HG03575 (cell line): Measurements from ENCODE around the gene TMEM132E.

ENCODE experiments used
- ATAC-seq: cut with Tn5 transposase; IDR thresholded peaks from one replicate; pipeline ENCODE4 v1.9.1; 2021; ENCODE audit not compliant: unreplicated experiment, insufficient number of reproducible peaks, low FRiP score; ENCODE audit errors: extremely low read depth

The TMEM132E gene

GRCh38 chr17:34647511-34647910, 68.1 kb downstream of the TMEM132E start:
- ATAC-seq, result no peak

DNA sequence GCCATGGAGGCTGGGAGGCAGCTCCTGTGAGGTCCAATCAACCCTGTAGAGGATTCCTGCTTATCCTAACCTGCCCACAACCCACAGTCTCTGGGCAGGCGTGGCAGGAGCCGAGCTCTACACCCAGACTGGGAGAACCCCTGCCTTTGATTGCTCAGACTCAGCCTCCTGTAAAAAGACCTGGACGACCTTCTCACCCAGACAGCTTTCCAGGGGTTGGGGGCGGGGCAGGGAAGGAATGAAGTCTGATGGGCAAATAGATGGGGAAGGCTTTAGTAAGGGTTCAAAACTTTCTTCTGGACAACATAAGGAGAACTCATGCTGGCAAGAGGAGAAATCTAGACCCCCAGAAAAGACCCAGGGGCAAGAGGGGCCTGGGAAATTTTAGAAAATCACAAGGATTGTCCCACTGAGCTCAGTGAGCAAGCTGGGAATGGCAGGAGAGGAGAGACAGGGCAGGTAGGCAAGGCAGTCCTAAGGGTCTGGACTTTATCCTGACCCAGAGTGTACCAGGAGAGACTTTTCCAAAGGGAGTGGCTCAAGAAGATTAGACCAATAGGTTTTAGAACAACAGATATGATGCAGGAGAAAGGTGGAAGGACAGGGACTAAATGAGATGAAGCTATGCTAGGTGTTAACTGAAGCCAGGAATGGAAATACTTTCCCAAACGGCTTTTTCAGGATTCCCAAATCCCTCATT, 70.8 kb downstream of the TMEM132E start:
- no peak for ATAC-seq

DNA sequence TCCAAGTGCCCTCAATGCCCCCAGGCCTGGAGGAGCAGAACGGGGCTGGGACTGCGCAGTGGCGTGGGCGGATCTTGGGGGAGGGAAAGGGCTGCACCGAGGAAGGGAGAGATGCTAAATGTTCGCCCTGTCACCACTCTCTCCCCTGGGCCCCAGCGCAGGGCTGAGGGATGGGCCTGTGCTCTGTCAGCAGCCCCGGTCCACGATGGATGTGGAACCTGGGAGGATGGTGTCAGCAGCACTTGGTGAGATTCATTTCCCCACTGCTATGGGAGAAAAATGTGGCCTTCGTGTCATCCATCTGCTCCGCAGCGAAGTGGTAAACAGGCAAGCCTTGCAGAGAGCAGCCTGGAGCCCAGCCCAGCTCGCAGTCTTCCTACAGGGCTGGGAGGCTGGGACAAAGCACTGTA, 72.0 kb downstream of the TMEM132E start:
- ATAC-seq, result no peak

GRCh38 chr17:34652021-34652555, 72.7 kb downstream of the TMEM132E start:
- no peak for ATAC-seq

GRCh38 chr17:34653511-34653910, 74.1 kb downstream of the TMEM132E start:
- ATAC-seq, result no peak

DNA sequence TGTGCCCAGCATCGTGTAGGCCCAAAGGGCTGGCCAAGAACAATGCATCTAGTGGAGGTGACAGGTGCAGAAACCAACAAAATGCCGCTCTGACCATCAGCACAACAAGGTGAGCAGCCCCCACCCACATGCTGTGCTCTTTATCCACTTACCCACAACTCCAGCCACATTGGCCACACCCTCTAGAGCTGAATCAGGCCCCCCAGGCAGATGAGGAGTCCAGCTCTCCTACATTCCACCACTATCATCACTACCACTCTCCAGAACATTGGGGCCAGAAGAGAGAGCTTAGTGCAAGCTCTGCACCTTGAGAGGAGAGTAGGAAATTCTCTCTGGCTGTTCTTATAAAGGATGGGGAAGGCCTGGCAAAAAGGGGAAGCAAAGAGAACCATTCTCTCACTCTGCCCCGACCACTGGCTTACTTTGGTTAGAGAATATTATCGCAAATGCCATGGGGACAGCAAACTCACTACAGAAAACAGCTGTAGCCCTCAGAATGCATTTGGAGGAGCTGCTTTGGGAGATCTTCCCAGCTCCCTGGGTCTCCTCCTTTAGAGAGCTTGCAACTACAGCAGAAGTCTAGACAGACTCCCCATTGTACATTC, 75.0 kb downstream of the TMEM132E start:
- ATAC-seq, result no peak

DNA sequence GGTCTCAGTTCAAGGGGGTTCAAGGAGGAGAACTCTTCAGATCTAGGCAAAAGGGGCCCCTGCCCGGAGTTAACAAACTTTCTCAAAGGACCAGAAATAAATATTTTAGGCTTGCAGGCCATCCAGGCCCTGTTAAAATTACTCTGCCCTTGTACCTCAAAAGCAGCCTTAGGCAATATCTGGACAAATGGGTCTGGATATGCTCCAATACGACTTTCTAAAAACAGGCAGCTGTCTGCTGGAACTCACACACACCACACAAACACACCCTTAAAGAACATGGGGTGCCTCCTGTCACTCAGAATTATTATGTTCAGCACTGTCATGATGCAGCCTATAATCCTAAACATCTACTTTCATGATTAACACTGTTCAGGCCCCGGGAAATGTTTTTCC, 75.5 kb downstream of the TMEM132E start:
- ATAC-seq, result no peak

DNA sequence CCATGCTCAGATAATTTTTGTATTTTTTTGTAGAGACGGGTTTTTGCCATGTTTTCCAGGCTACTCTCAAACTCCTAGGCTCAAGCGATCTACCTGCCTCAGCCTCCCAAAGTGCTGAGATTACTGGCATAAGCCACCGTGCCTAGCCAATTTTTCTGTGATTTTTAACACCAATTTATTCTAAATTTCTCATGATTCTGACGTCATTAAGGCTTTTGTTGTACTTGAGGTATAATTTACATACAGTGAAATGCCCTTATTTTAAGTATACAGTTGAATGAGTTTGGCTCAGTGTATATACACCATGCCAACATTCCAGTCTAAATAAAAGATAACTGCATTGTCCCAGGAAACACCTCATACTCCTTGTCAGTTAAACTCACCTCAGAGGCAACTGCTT, 77.4 kb downstream of the TMEM132E start:
- no peak for ATAC-seq

DNA sequence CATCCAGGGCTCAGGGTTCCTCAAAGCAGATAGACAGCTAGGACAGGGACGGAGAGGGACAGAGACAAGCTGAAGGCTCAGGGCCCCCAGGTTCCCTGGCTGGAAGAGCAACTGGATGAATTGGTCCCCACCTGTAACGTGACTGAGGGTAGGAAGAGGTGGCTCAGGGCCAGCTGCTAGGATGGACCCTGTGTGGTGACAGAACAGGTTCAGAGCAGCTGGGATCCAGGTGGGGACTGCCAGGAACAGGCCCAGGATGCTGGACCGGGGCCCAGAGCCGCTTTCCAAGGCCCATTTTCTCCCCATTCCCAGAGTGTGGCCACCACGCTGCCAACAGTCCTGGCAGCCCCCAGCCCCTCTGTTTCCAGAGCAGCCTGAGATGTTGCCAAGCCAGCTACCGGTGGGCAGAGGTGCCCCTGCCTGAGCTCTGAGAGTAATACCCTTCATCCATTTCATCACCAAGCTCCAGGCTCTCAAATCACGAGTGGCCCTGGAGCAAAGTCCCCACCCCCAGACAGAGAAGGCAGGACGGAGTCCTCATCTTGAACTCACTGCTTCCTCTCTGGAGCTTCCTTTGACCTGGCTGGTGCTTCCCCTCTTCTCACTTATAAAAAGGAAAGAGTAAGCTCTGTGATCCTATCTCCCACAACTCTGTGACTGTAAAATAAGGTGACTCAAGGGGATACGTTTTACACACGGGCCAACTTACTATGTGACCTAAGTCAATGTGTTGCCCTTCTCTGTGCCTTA, 79.6 kb downstream of the TMEM132E start:
- no peak for ATAC-seq

DNA sequence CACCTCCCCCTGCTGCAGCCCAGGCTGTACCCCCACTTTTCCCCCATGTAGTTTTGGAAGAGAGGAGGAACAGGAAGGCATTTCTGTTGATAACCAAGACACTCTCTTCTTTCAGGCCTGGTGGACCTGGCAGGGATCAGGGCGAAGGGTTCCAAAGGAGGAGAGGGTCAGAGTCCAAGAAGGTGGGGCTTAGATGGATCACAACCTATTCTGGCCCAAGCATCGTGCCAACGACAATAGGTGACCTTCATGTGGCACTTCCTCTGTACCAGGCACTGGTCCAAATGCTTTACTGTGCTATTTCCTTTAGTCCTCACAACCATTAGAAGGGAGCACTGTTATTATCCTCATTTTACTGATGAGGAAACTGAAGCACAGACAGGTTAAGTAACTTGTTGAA, 84.3 kb downstream of the TMEM132E start:
- ATAC-seq, result no peak

DNA sequence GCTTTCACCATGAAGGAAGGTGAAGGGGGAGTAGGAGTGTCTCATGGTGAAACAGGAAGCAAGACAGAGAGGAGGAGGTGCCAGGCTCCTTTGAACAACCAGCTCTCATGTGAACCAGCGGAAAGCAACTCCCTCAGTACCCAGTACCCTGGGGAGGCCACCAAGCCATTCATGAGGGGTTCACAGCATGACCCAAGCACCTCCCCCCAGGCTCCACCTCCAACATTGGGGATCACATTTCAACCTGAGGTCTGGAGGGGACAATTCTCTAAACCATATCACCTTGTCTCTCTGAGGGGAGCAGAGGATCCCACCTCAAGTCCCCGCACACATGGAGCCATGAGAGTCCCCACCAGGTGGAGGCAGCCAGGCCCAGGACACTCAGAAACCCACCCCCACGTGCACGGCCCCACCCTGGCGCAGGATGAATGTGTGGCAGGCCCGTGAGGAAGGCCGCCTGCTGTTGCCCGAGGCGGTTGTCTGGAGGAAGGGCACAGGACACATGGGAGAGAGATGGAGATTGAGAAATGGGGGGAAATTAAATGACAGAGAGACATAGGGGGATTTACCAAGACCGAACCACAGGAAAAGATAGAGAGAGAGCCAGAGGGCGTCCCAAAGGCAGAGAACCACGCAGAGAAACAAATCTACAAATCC, 85.9 kb downstream of the TMEM132E start:
- no peak for ATAC-seq

GRCh38 chr17:34665819-34666763, 86.7 kb downstream of the TMEM132E start:
- no peak for ATAC-seq

DNA sequence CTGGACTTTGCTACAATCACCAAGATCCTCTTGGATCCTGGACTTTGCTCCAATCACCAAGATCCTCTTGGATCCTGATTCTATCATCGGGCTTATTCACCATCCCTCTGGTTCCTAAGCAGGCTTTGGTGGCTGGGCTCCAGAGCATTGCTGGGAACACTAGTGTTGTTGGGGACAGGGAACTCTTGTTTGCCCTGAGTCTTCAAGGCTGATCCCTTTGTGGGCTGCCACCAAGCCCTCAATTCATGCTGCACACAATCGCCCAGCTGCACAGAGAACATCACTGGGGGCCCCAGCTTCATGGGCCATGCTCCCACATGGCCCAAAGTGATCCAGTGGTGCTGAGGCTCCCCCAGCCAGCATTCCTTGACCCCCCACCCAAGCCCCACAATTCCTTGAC, 88.3 kb downstream of the TMEM132E start:
- ATAC-seq, result no peak

- ATAC-seq, result no peak
These were observed 88.8 kb downstream of the TMEM132E start for GRCh38 chr17:34668206-34668605.

DNA sequence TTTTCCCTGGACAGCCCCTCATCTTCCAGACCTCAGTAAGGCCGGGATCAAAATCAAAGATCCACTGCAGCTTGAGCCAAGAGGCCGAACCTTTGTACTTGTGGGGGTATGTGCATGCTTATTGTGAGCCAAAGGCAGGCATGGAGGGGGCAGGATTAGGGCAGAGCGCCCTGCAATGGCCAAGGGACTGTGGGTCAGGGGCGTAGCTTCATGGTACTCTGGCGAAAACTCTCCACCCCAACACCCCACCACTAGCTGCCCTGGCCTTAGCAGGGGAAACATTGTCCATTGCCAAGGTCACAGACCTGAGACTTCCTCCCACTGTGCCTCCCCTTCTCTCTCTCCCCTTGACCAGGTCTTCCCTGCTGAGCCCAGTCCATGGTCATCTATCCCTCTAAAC, 90.1 kb downstream of the TMEM132E start:
- no peak for ATAC-seq

GRCh38 chr17:34670618-34671017, 91.2 kb downstream of the TMEM132E start:
- ATAC-seq, result no peak

DNA sequence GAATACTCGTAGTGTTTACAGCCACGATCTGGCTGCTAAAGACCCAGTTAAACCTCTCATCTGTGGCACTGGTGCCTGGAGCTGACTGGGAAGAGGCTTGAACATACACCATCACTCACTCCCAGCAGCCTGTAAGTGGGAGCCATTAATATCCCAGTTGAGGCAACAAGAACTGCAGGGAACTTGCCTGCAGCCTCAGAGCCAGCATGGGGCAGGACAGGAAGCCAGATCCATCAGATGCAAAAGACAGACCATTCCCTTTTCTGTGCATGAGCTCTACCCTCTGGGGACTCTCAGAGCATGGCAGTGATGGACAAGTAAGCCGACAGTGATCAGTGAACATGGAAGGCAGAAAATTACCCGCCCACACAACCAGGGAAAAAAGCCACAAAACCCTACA, 91.8 kb downstream of the TMEM132E start:
- no peak for ATAC-seq

- ATAC-seq, result no peak
These were observed 92.9 kb downstream of the TMEM132E start for GRCh38 chr17:34672176-34672785.
